Measurements from ENCODE around the gene NKD1.

The NKD1 gene

GRCh38 chr16:50509521-50510341 is 38.5 kb upstream of the NKD1 start:
- peak; percentile 73 for TF ChIP-seq CTCF (IDR thresholded peaks at IDR 0.05; ENCODE audit: control insufficient read depth, insufficient read depth, low read depth, low read length, missing control alignments)
- no peak overlapping the region for H3K4me3 ChIP-seq (ENCODE audit: control insufficient read depth, low read depth, low read length)
- DNase-seq (ENCODE audit: low read depth), result no peak

GRCh38 chr16:50515218-50515617 is 33.0 kb upstream of the NKD1 start:
- no peak for DNase-seq (ENCODE audit: low read depth)
- no peak for TF ChIP-seq CTCF (IDR thresholded peaks at IDR 0.05; ENCODE audit: control insufficient read depth, insufficient read depth, low read depth, low read length, missing control alignments)
- no peak overlapping the region for H3K4me3 ChIP-seq (ENCODE audit: control insufficient read depth, low read depth, low read length)

GRCh38 chr16:50516401-50516800 is 31.8 kb upstream of the NKD1 start:
- no peak for TF ChIP-seq CTCF (IDR thresholded peaks at IDR 0.05; ENCODE audit: control insufficient read depth, insufficient read depth, low read depth, low read length, missing control alignments)
- DNase-seq (ENCODE audit: low read depth), result no peak
- H3K4me3 ChIP-seq (ENCODE audit: control insufficient read depth, low read depth, low read length), result no peak overlapping the region

GRCh38 chr16:50516890-50517289 is 31.3 kb upstream of the NKD1 start:
- no peak overlapping the region for H3K4me3 ChIP-seq (ENCODE audit: control insufficient read depth, low read depth, low read length)
- no peak for TF ChIP-seq CTCF (IDR thresholded peaks at IDR 0.05; ENCODE audit: control insufficient read depth, insufficient read depth, low read depth, low read length, missing control alignments)
- no peak for DNase-seq (ENCODE audit: low read depth)

GRCh38 chr16:50517450-50518252 is 30.5 kb upstream of the NKD1 start:
- H3K4me3 ChIP-seq (ENCODE audit: control insufficient read depth, low read depth, low read length), result no peak overlapping the region
- TF ChIP-seq CTCF (IDR thresholded peaks at IDR 0.05; ENCODE audit: control insufficient read depth, insufficient read depth, low read depth, low read length, missing control alignments), result no peak
- DNase-seq (ENCODE audit: low read depth), result no peak

GRCh38 chr16:50519001-50519400 is 29.2 kb upstream of the NKD1 start:
- TF ChIP-seq CTCF (IDR thresholded peaks at IDR 0.05; ENCODE audit: control insufficient read depth, insufficient read depth, low read depth, low read length, missing control alignments), result no peak
- no peak overlapping the region for H3K4me3 ChIP-seq (ENCODE audit: control insufficient read depth, low read depth, low read length)
- no peak for DNase-seq (ENCODE audit: low read depth)

Data from AG09309 (cell line).